HG02571 (cell line): ENCODE data around the gene PTP4A2.
"Not testable (repeated sequence)": the region's sequence is repeated elsewhere in the genome, so short reads cannot be mapped to it uniquely, and the experiment has no call there.

ENCODE experiments used
- ATAC-seq: cut with Tn5 transposase; IDR thresholded peaks from one replicate; pipeline ENCODE4 v1.9.1; 2021; ENCODE audit warnings: mild to moderate bottlenecking, moderate library complexity; ENCODE audit not compliant: unreplicated experiment

PTP4A2 gene

GRCh38 chr1:31895474-31896198, 42.5 kb downstream of the PTP4A2 start:
- ATAC-seq: not testable (repeated sequence)

GRCh38 chr1:31891280-31891679, 46.9 kb downstream of the PTP4A2 start:
- no peak for ATAC-seq

DNA sequence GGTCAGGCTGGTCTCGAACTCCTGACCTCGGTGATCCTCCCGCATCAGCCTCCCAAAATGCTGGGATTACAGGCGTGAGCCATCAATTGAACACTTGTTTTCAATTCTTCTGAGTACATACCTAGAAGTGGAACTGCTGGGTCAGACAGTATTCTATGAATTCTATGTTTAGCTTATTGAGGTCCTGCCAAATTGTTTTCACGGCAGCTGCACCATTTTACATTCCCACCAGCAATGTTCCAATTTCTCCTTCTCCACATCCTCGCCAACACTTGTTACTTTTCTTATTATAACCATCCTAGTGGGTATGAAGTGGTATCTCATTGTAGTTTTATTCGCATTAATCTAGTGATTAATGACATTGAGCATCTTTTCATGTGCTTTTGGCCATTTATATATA, 49.9 kb downstream of the PTP4A2 start:
- no peak for ATAC-seq

- no peak for ATAC-seq
Observed at GRCh38 chr1:31886866-31887265, 51.3 kb downstream of the PTP4A2 start.

- no peak for ATAC-seq
Observed at GRCh38 chr1:31885851-31886250, 52.3 kb downstream of the PTP4A2 start.

GRCh38 chr1:31883357-31883942, 54.7 kb downstream of the PTP4A2 start:
- ATAC-seq: no peak

- ATAC-seq: no peak
Observed at GRCh38 chr1:31881688-31882000, 56.5 kb downstream of the PTP4A2 start.

- no peak for ATAC-seq
Observed at GRCh38 chr1:31880957-31881687, 57.0 kb downstream of the PTP4A2 start.

- ATAC-seq: no peak
Observed at GRCh38 chr1:31879981-31880608, 58.1 kb downstream of the PTP4A2 start.

- no peak for ATAC-seq
Observed at GRCh38 chr1:31878058-31878457, 60.1 kb downstream of the PTP4A2 start.

GRCh38 chr1:31877544-31877943, 60.6 kb downstream of the PTP4A2 start:
- ATAC-seq: no peak

GRCh38 chr1:31875636-31876236, 62.4 kb downstream of the PTP4A2 start:
- ATAC-seq: no peak

DNA sequence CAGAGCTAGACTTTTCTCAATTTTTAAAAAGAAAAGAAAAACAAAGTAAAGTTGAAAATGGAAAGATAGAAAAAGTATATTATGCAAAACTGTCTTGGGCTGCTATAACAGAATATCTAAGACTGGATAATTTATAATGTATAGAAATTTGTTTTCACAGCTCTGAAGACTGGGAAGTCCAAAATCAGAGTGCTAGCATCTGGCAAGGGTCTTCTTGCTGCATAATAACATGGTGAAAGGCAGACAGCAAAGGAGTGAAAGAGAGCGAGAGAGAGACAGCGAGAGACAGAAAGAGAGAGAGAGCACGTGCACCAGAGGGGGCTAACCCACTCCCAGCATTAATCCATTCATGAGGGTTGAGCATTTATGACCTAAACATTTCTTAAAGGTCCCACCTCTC, 63.2 kb downstream of the PTP4A2 start:
- no peak for ATAC-seq

- no peak for ATAC-seq
Observed at GRCh38 chr1:31872658-31873636, 65.2 kb downstream of the PTP4A2 start.

DNA sequence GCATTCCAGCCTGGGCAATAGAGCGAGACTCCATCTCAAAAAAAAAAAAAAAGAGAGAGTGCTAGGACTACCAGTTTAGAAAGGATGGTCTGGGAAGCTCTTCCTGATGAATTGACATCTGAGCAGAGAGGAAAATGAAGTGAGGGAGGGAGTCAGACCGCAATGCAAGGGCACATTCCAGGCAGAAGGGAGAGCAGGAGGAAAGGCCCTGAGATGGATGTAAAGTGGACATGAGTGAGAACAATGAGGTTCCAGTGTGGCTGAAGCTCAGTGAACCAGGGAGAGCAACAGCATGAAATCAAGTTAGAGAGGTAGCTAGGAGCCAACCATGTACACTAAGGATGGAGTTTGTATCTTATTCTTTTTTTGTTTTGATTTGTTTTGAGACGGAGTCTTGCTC, 66.5 kb downstream of the PTP4A2 start:
- no peak for ATAC-seq

DNA sequence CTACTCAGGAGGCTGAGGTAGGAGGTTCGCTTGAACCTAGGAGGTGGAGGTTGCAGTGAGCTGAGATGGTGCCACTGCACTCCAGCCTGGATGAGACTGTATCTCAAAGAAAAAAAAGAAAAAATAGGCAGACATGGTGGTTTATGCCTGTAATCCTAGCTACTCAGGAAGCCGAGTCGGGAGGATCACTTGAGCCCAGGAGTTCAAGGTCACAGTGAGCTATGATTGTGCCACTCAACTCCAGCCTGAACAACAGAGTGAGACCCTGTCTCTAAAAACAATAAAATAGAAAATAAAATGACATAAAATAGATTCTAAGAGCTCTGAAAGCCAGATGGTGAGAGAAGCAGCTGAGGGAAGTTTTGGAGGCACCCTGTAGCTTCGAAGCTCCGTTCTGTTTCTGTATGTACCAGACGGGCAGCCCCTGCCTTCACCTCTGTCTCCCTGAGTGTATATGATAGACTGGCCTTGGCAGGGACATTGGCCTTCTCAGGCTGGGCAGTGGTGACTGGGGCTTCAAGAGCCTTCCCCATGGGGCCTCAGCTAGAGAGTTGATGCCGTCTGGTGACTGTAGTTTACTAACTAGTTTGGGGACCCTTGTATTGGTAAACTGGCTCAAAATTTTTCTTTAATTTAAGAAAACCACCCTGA, 68.0 kb downstream of the PTP4A2 start:
- no peak for ATAC-seq

- ATAC-seq: no peak
Observed at GRCh38 chr1:31869449-31869848, 68.7 kb downstream of the PTP4A2 start.

- no peak for ATAC-seq
Observed at GRCh38 chr1:31868862-31869261, 69.3 kb downstream of the PTP4A2 start.

GRCh38 chr1:31867546-31867945, 70.6 kb downstream of the PTP4A2 start:
- ATAC-seq: no peak
